HG02870 (cell line): ENCODE measurements around the gene IFI27.
A peak's percentile ranks its signal among the peaks of the same experiment; 100 is the strongest.
"Not testable (repeated sequence)": the region's sequence is repeated elsewhere in the genome, so short reads cannot be mapped to it uniquely, and the experiment has no call there.

Experiments
- ATAC-seq: cut with Tn5 transposase; IDR thresholded peaks from one replicate; pipeline ENCODE4 v1.9.1; 2021; ENCODE audit warnings: mild to moderate bottlenecking, moderate library complexity; ENCODE audit not compliant: unreplicated experiment

IFI27 gene

GRCh38 chr14:94110552-94111181, at the start of gene IFI27:
IFI27 (plus strand) TSS chr14:94110736.
- no peak for ATAC-seq

- no peak for ATAC-seq
Measured at GRCh38 chr14:94062344-94062940, 48.1 kb upstream of the IFI27 start.

GRCh38 chr14:94066089-94066676, 44.4 kb upstream of the IFI27 start:
- ATAC-seq = no peak

- ATAC-seq = not testable (repeated sequence)
Measured at GRCh38 chr14:94072076-94072475, 38.5 kb upstream of the IFI27 start.

DNA sequence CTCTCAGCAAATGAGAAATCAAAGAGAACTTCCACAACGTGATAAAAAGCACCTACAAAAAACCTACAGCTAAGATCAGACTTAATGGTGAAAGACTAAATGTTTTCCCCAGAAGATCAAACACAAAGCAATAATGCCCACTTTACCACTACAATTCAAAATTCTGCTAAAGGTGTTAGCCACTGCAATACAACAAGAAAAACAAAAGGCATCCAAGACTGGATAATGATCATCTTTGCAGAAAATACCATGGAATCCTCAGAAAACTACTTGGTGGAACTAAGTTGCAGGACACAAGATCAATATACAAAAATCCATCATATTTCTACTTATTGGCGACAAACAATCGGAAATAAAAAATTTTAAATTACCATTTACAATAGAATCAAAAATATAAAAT, 36.0 kb upstream of the IFI27 start:
- no peak for ATAC-seq

GRCh38 chr14:94075008-94075407, 35.5 kb upstream of the IFI27 start:
- ATAC-seq = no peak

- no peak for ATAC-seq
Measured at GRCh38 chr14:94077111-94077821, 33.3 kb upstream of the IFI27 start.

- ATAC-seq = no peak
Measured at GRCh38 chr14:94077823-94078222, 32.7 kb upstream of the IFI27 start.

- no peak for ATAC-seq
Measured at GRCh38 chr14:94079891-94080620, 30.5 kb upstream of the IFI27 start.

DNA sequence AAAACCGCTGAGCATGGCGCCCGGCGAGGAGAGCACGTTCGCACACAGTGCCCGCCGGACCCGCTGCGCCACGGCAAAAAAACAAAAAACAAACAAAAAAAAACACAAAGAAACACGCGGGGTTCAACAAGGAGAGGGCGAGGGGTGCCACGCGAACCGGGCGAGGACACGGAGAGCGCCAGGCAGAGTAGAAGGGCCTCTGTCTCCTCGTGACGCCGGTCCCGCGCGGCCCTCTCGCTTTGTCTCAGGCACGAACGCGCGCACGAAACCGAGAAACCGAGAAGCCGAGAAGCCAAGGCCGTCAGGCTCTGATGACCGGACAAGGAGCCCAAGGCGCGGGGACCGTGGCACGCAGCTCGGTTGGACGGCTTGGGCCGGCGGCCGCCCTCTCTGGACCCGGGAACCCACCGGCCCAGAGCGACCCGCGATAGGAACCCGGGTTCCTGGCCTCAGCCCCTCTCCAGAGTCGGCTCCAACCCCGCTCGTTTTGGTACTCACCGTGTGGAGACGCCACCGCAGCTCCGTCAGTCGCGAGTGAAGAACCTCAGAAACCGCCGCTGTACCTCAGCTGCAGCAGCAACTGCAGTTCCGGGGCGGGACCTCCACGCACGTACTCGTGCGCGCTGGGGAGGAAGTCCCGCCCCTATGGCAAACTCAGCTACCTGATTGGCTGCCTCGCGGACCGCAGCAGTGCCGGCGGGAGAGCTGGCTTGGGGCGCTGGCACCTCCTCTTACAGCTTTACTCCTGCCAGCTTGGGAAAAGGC, 29.7 kb upstream of the IFI27 start, which contains the start of the genes DDX24 and IFI27L1:
TSS of gene DDX24 (minus strand) at position 582 of the 765 bp plus-strand sequence. CDS start 1,460 bp downstream, outside the sequence.
TSS of gene IFI27L1 (plus strand) at position 690 of the 765 bp plus-strand sequence. CDS start 15,628 bp downstream, outside the sequence.
- peak; percentile 97 for ATAC-seq

DNA sequence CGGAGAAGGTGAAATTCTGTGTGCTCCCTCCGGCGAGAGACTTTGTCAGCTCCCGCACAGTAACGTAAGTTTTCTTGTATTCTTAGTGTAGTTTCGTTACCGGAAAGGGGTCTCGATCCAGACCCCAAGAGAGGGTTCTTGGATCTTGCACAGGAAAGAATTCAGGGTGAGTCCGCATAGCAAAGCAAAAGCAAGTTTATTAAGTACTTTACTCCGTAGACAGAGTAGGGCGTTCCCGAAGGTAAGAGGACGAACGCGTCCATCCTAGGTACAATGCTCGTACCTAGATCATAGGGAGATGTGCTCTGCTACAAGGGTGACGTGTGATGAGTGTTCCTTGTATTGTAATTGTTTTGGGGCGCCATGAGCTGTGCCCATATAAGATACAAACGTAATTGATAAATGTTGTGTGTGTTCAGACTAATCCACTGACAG, 29.1 kb upstream of the IFI27 start:
- ATAC-seq = no peak

GRCh38 chr14:94087891-94088290, 22.6 kb upstream of the IFI27 start:
- ATAC-seq = no peak

DNA sequence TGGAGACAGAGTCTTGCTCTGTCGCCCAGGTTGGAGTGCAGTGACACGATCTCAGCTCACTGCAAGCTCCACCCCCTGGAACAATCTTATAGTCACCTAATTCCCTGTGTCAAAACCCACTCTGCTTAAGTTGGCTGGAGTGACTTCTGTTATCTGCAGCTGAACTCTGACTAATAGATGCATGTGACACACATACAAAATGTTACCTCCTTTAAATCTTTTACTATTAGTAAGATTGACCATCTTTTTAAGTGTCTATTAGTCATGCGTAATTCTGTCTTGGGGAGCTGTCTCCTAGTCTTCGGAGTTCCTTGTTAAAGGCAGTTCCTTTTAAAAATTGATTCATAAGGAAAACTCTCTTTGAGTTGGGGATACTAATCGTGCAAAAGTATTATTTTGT, 22.0 kb upstream of the IFI27 start:
- no peak for ATAC-seq

GRCh38 chr14:94089479-94089878, 21.1 kb upstream of the IFI27 start:
- no peak for ATAC-seq

GRCh38 chr14:94093418-94093817, 17.1 kb upstream of the IFI27 start:
- no peak for ATAC-seq

DNA sequence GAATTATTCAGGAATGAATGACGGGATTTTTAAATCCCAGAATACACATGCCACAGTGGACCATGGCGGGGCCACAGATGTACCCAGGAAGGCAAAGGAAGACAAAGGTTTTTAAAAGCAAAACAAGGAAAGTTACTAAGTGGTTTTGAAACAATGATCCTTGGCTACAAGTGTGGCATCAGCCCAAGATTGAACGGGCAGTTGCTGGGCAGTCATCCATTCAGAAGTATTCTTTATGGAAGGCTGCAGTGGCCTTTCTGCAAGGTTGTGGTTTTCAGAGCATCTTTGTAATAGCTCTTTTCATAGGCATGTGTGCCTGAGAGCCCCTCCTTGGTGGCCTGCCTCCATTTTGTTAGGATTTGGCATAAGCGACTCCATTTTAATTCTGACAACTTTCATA, 13.4 kb upstream of the IFI27 start:
- ATAC-seq = no peak

- ATAC-seq = no peak
Measured at GRCh38 chr14:94098326-94098992, 12.1 kb upstream of the IFI27 start.

DNA sequence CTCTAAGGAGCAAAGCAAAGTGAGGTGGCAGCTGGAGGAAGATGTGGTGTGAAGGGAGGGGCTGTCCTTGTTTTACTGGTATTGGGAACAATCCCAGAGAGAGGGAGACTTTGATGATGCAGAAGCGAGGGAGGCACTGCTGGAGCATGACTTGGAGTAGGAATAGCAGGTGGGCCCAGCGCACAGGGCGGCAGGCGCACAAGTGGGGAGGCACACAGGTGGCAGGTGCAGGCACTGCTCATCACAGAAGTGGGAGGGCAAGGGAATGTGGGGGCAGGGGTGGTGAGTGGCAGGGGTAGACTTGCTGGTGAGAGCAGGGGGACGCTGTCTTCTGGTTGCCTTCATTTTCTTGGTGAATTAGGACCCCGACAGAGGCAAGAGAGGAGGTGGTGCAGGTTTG, 11.5 kb upstream of the IFI27 start:
- no peak for ATAC-seq

DNA sequence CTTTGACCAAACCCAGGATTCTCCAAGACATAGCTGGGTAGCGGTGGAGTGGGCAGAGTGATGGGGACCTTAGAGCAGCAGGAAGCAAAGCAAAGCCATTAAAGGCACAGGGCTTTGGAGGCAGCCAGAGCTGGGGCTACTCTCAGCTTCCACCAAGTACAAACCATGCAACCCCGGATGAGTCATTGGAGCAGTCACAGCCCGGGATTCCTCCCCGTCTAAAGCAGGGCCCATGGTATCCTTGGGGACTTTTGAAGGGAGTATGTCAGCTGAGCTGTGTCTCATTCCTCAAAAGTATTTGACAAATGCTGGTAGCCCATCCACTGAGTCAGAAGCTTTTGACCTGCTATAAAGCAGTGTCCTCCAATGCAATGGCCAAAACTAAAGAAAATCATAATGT, 9.7 kb upstream of the IFI27 start:
- no peak for ATAC-seq

GRCh38 chr14:94101748-94102147, 8.8 kb upstream of the IFI27 start:
- ATAC-seq = no peak
